Psoas muscle (tissue), 8 donors: ENCODE data around the gene MELTF. TPM values are rescaled to one million over a fixed set of nuclear protein-coding genes. Genes with fewer than 3 reads are reported as not detected.

Source experiments
- ATAC-seq, 4 donors: fragments of 200-7000 bp; cut with Tn5 transposase; one replicate each; pipeline ENCODE4 v1.9.1; 2020; ENCODE audit warnings: moderate library complexity in 3 of 4, mild to moderate bottlenecking in 2 of 4
- DNase-seq, 2 donors: peaks; one replicate each; pipeline ENCODE4 v3.0.0-alpha.2; 2020
- H3K27ac ChIP-seq: fragments of 200-600 bp; one replicate; pipeline ENCODE4 v1.8.0; 2022
- H3K27me3 ChIP-seq, 3 donors: fragments of 200-600 bp in 1 of 3; one replicate each; pipeline versions ENCODE4 v1.6.1 to v1.8.0; 2013 to 2022; ENCODE audit warnings: low read length in 2 of 3, mild to moderate bottlenecking in 2 of 3, moderate library complexity in 1 of 3; ENCODE audit not compliant: insufficient read depth in 3 of 3
- H3K36me3 ChIP-seq, 2 donors: fragments of 200-600 bp in 1 of 2; one replicate each; pipeline versions ENCODE4 v1.6.1 to v1.8.0; 2013 to 2022; ENCODE audit warnings: low read depth in 1 of 2, mild to moderate bottlenecking in 1 of 2, moderate library complexity in 1 of 2; ENCODE audit not compliant: insufficient read depth in 1 of 2
- H3K4me1 ChIP-seq: fragments of 200-600 bp; one replicate; pipeline ENCODE4 v1.8.0; 2022
- H3K4me3 ChIP-seq: fragments of 200-600 bp; one replicate; pipeline ENCODE4 v1.8.0; 2022; ENCODE audit warnings: mild to moderate bottlenecking
- H3K9me3 ChIP-seq: fragments of 200-600 bp; one replicate; pipeline ENCODE4 v1.8.0; 2022
- WGBS, 3 donors: extraction: QIAGEN DNeasy Blood & Tissue Kit; methylation state at CpG; one replicate each; pipeline versions ENCODE4 v1.1.6 to v1.1.7; 2013; 5-methylcytosine and 5-hydroxymethylcytosine counted together
- intact Hi-C, 2 donors: fragments of 100-400 bp; cut with DNase I; formaldehyde crosslinking; loops; one replicate each; pipeline versions ENCODE4 v1.11.0 to v1.14.2; 2022
- polyA plus RNA-seq, 3 donors: library from polyadenylated mRNA; stranded (reverse); fragments of 200-250 nt; gene quantifications; one replicate each; pipeline ENCODE4 v1.2.3, GENCODE V29; 2013
- total RNA-seq, 4 donors: library from RNA; stranded (reverse); fragmentation: NEBNext Ultra II Directional in 2 of 4; extraction: Animal tissue kit (Norgen Biotek cat#: 25700) in 2 of 4; gene quantifications; one replicate each; pipeline versions ENCODE4 v1.2.1 to v1.2.4, GENCODE V29; 2021 to 2023
- TF ChIP-seq, protein P1 (sequence below): fragments of 200-600 bp; IDR thresholded peaks from one replicate; pipeline ENCODE4 v1.8.0; 2022; ENCODE audit warnings: antibody characterized with exemption
- donor health status: healthy with polysubstance abuse.
- donor health status: DM: no; HTN: no; CAD: no; lungs with moderate emphysema.
- donor health status: Bipolar disorder and iron deficiency.
- donor health status: healthy.
- donor health status: DM: yes; HTN: yes; CAD: no.
- donor health status: DM: no; HTN: no; CAD: no.
- donor health status: DM: no; HTN: no; CAD: no.
- donor health status: DM: yes; HTN: yes; CAD: no.

The MELTF gene
- total and polyA plus RNA-seq, 7 donors = 0.23 to 0.97 (median 0.55) TPM

DNA sequence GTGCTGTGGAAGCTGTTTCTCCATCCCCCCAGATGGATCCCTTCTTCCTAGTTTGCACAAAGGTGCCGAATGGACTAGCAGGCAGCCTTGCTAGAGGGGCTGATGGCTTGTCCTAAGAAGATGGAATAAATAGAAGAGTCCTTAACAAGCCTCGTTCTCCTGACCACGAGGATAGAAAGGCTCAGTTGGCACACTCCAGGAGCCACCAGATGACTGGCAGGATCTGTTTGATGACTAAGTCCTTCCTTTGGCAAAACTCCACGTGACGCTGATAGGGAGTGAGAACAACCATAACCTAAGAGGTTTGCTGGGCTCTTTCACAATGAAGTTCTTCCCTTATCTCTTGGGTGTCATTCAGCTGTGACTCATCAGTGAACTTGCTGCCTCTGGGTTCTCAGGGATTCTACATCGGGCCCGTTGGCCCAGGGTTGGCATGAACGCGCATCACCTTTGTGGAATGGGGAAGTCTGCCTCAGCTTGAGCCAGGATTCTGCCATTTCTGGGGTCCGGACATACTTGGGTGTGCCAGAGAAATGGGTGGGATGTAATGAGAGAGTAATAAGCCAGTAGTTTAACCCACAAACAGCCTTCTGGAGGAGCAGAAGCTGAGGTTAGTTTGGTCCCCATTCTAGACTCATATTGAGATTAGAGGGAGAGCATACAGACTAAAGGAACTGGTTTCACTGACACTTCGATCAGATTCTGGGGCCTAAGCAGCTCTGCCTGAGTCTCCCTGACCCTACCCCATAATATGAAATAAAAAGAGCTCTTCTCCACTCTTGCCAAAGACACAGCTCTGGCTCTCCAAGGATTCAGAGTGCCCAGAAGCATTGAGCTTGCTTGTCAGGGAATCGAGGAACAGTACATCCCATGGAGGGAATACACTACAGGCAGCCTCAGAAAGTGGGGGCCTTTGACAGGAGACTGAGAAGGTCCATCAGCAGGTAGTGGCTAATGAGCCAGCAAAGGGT is 2.0 kb upstream of the MELTF start:
- no peaks in the 10 kb centered on the region for H3K9me3 ChIP-seq
- H3K36me3 ChIP-seq = no peaks in the 10 kb centered on the region
- 34 to 36% (median 36%) methylated on average over 12 of the region's 12 CpGs for WGBS, 3 donors
- ATAC-seq = peak; percentile 80 to 85 (median 84)
- peak; percentile 57 to 79 for DNase-seq
- intact Hi-C loops = no loop called here
- TF ChIP-seq, protein P1, sequence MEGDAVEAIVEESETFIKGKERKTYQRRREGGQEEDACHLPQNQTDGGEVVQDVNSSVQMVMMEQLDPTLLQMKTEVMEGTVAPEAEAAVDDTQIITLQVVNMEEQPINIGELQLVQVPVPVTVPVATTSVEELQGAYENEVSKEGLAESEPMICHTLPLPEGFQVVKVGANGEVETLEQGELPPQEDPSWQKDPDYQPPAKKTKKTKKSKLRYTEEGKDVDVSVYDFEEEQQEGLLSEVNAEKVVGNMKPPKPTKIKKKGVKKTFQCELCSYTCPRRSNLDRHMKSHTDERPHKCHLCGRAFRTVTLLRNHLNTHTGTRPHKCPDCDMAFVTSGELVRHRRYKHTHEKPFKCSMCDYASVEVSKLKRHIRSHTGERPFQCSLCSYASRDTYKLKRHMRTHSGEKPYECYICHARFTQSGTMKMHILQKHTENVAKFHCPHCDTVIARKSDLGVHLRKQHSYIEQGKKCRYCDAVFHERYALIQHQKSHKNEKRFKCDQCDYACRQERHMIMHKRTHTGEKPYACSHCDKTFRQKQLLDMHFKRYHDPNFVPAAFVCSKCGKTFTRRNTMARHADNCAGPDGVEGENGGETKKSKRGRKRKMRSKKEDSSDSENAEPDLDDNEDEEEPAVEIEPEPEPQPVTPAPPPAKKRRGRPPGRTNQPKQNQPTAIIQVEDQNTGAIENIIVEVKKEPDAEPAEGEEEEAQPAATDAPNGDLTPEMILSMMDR = no peak
- H3K4me3 ChIP-seq = no peak overlapping the region
- peaks cover 0 to 46% (median 14%) of the 10 kb centered on the region in 3 donors for H3K27me3 ChIP-seq
- H3K4me1 ChIP-seq = peaks cover 9% of the 10 kb centered on the region
- no peak overlapping the region for H3K27ac ChIP-seq

DNA sequence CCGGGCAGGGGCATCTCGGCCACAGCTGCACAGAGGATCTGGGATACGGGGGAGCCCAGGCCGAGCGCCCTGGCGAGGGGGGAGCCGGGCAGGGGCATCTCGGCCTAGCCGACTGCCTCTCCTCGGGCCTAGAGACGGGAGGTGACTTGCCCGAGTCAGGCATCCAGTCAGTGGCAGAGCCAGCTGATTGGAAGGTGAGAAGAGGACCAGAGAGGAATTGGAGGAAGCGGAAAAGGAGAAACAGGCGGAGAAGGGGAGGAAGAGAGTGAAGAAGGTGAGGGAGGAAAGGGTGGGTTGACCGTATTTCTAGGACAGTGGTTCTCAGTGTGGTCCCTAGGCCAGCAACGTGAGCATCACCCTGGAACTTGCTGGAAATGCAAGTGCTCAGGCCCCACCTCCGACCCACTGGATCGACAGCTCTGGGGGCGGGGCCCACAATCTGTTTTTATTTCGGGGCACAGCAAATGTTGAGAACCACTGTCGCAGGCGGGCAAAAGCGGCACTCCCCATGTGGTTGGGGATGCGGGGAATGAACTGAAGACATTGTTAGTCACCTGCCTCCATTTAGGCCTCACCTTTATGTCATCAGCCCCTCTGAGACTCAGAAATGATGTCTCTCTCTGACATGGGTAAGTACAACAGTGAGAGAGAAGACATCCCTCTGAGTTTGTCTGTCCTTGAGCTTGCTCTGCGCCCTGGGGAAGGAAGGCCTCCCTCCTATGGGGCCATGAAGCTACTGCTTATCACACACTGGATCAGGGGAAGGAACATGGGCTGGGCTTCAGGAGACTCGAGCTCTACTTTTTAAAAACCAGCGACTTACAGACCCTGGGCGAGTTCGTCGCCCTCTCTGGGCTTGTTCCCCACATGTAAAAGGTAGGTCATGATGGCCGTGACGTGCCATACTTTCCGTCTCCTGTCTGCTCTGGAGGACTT is 1.0 kb upstream of the MELTF start:
- Histone ChIP-seq H3K27me3 (peaks cover 0 to 38% (median 14%) of the 10 kb centered on the region in 3 donors), H3K4me1 (peaks cover 9% of the 10 kb centered on the region), H3K27ac (no peak overlapping the region), H3K36me3 (no peaks in the 10 kb centered on the region), H3K9me3 (no peaks in the 10 kb centered on the region), H3K4me3 (no peak overlapping the region)
- TF ChIP-seq, protein P1 = no peak
- 61 to 79% (median 68%) methylated on average over 29 to 31 of the region's 33 CpGs for WGBS, 3 donors
- intact Hi-C loops = no loop called here
- DNase-seq (no peak), ATAC-seq (peak in 2 of 4 donors; percentile 1 to 10)

DNA sequence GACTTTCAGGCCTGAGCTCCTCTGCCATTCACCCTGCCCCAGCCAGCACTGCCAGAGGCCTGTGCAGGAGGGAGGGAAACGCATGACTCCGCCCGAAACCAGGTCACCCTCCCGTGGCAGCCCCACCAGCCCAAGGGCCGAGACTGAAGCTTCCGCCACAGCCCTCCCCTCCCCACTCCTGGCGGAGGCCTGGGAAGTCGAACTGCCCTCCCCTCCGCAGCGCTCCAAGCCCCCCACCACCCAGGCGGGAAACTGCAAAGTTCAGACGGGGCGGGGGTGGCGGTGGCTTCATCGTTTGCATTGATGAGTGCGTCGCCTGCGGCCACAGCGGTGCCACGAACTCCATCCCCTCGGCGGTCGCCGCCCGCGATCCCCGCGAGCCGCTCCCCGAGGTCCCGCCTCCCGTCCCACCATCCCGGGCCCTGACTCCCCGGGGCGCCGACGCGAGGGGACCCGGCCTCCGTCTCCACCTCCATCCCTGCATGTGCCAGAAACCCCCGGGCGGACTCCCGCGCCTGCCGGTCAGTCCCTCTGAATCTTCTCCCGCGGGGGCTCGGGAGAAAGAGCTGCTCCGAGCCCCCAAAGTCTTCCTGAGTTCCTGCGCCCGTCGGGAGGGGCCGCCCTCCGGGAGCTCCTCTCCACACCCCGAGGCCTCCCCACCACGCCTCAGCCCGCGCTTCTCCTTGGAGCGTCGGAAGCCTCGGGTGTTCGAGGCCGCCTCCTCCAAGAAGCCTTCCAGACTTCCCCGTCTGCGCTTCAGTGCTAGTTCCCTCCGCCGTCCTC is 698 bp downstream of the MELTF start:
- Histone ChIP-seq H3K27me3 (peaks cover 0 to 33% (median 17%) of the 10 kb centered on the region in 3 donors), H3K4me3 (peak overlapping the region; percentile 57), H3K9me3 (no peaks in the 10 kb centered on the region), H3K36me3 (no peaks in the 10 kb centered on the region), H3K4me1 (peaks cover 9% of the 10 kb centered on the region), H3K27ac (no peak overlapping the region)
- 10 to 14% (median 13%) methylated on average over 51 to 67 of the region's 67 CpGs for WGBS, 3 donors
- TF ChIP-seq, protein P1 = no peak
- ATAC-seq = no peak
- DNase-seq = no peak
- intact Hi-C loops = loop anchor here in 1 of 2 donors (1.0 kb wide), 1 partner anchor 54 kb away; no protein-coding TSS in a partner anchor
